Heart left ventricle (tissue), 16 donors: ENCODE measurements around the gene AGBL5. TPM values are rescaled to one million over a fixed set of nuclear protein-coding genes. Genes with fewer than 3 reads are reported as not detected.

Source experiments
- ATAC-seq, 4 donors: fragments of 200-7000 bp; cut with Tn5 transposase; one replicate each; pipeline ENCODE4 v1.9.1; 2020 to 2022; ENCODE audit warnings: moderate library complexity in 4 of 4, mild to moderate bottlenecking in 3 of 4, moderate number of reproducible peaks in 1 of 4
- DNase-seq, 5 donors: peaks; one replicate each; pipeline ENCODE4 v3.0.0-alpha.2; 2020
- H3K27ac ChIP-seq, 12 donors: fragments of 200-600 bp; sonication (generic) in 4 of 12; one replicate each; pipeline versions ENCODE4 v1.5.0 to v1.8.0; 2016 to 2022; ENCODE audit warnings: mild to moderate bottlenecking in 2 of 12
- H3K27me3 ChIP-seq, 9 donors: fragments of 200-600 bp; sonication (generic) in 2 of 9; one replicate each; pipeline versions ENCODE4 v1.5.1 to v1.8.0; 2016 to 2022; ENCODE audit warnings: mild to moderate bottlenecking in 3 of 9
- H3K36me3 ChIP-seq, 9 donors: fragments of 200-600 bp; sonication (generic) in 2 of 9; one replicate each; pipeline versions ENCODE4 v1.5.0 to v1.8.0; 2018 to 2022; ENCODE audit warnings: mild to moderate bottlenecking in 2 of 9
- H3K4me1 ChIP-seq, 12 donors: fragments of 200-600 bp; sonication (generic) in 4 of 12; one replicate each; pipeline versions ENCODE4 v1.5.0 to v1.8.0; 2016 to 2022; ENCODE audit warnings: mild to moderate bottlenecking in 3 of 12
- H3K4me3 ChIP-seq, 12 donors: fragments of 200-600 bp; sonication (generic) in 4 of 12; one replicate each; pipeline versions ENCODE4 v1.5.0 to v1.8.0; 2017 to 2022; ENCODE audit warnings: mild to moderate bottlenecking in 9 of 12, moderate library complexity in 4 of 12
- H3K9me3 ChIP-seq, 12 donors: fragments of 200-600 bp; sonication (generic) in 4 of 12; one replicate each; pipeline versions ENCODE4 v1.5.0 to v1.8.0; 2016 to 2022; ENCODE audit warnings: mild to moderate bottlenecking in 1 of 12
- CTCF ChIP-seq, 12 donors: fragments of 200-600 bp; sonication (generic) in 4 of 12; IDR thresholded peaks; one replicate each; pipeline versions ENCODE4 v1.5.0 to v1.8.0; 2018 to 2022; ENCODE audit warnings: antibody characterized with exemption in 12 of 12, mild to moderate bottlenecking in 5 of 12
- POLR2A ChIP-seq, 2 donors: fragments of 450-650 bp; IDR thresholded peaks; one replicate each; pipeline ENCODE4 v1.6.1; 2017; ENCODE audit warnings: antibody characterized with exemption in 2 of 2, mild to moderate bottlenecking in 2 of 2, moderate library complexity in 2 of 2
- WGBS, 4 donors: extraction: QIAGEN DNeasy Blood & Tissue Kit in 2 of 4; methylation state at CpG; one replicate each; pipeline versions ENCODE4 v1.1.5 to v1.1.7; 2013 to 2018; 5-methylcytosine and 5-hydroxymethylcytosine counted together
- intact Hi-C, 10 donors: fragments of 100-400 bp; cut with DNase I; formaldehyde crosslinking; loops; one replicate each; pipeline versions ENCODE4 v1.11.1 to v1.14.2; 2022
- polyA plus RNA-seq, 2 donors: library from polyadenylated mRNA; stranded (reverse); fragments of 200-250 nt; gene quantifications; one replicate each; pipeline ENCODE4 v1.2.3, GENCODE V29; 2013
- total RNA-seq, 9 donors: library from RNA; depleted of rRNA in 2 of 9; stranded (reverse); fragments of >200 nt in 2 of 9; fragmentation: NEBNext Ultra II Directional in 3 of 9; extraction: Animal tissue kit (Norgen Biotek cat#: 25700) in 3 of 9; gene quantifications; one replicate each; pipeline versions ENCODE4 v1.1.0 to v1.2.4, GENCODE V29; 2016 to 2023
- donor health status: ischemic (EF 13 %, LVEDD 7.1; RV severe dilation, severe dysfunction).
- donor health status: healthy with polysubstance abuse.
- donor health status: DM: no; HTN: yes; CAD: no.
- donor health status: DM: no; HTN: no; CAD: no.
- donor health status: ischemic (EF 25% LVEDD 6.9; RV normal size, moderate dysfunction).
- donor health status: ischemic (EF 25% LVEDD 5.7; RV mildly dilated, moderate dysfunction).
- donor health status: healthy.
- donor health status: DM: yes; HTN: yes; CAD: no.
- donor health status: ischemic (EF 35%, LVEDD 5.7; RV mildly dilated, moderate dysfunction).
- donor health status: nonischemic (EF 11% LVEDD 7.7; RV severe dilation, severe dysfunction).
- donor health status: DM: yes; HTN: yes; CAD: no.
- donor health status: PGD.
- donor health status: ischemic (EF 29% LVEDD 5.4; RV normal size, mild dysfunction).
- donor health status: nonischemic (EF 23%, LVEDD 6.1; RV moderate dilation, normal function).

The AGBL5 gene
- total and polyA plus RNA-seq, 11 donors = 4.5 to 12.5 (median 9.9) TPM

- peaks cover 3 to 60% (median 34%) of the 10 kb centered on the region in 12 donors for H3K4me1 ChIP-seq
- no peak overlapping the region for H3K4me3 ChIP-seq
- ATAC-seq (no peak), DNase-seq (peak in 1 of 5 donors; percentile 61)
- H3K36me3 ChIP-seq = peaks cover 0 to 3% (median 0%) of the 10 kb centered on the region in 9 donors
- no peaks in the 10 kb centered on the region for H3K9me3 ChIP-seq
- WGBS, 4 donors = 83 to 90% (median 89%) methylated on average over 19 to 38 of the region's 38 CpGs
- intact Hi-C loops = loop anchor here in 7 of 10 donors (2.0 to 10.0 kb wide), 4 partner anchors 31 to 120 kb away; partner anchors contain the start of genes TMEM214 (in 6 of the 7) and AGBL5 (in 2 of the 7)
- H3K27ac ChIP-seq = peak overlapping the region in 11 of 12 donors; percentile 58 to 97 (median 81)
- TF ChIP-seq POLR2A (IDR thresholded peaks at IDR 0.05) (no peak), CTCF (IDR thresholded peaks at IDR 0.05) (no peak)
- H3K27me3 ChIP-seq = no peaks in the 10 kb centered on the region
Observed at GRCh38 chr2:27081984-27082772, 30.7 kb downstream of the AGBL5 start.

- no peak overlapping the region for H3K4me3 ChIP-seq
- intact Hi-C loops = loop anchor here in 6 of 10 donors (5.0 to 10.0 kb wide), 3 partner anchors 48 to 121 kb away; partner anchors contain the start of gene TMEM214 (in 6 of the 6)
- TF ChIP-seq POLR2A (IDR thresholded peaks at IDR 0.05) = no peak
- TF ChIP-seq CTCF (IDR thresholded peaks at IDR 0.05) = no peak
- peak overlapping the region in 1 of 12 donors; percentile 97 for H3K27ac ChIP-seq
- H3K9me3 ChIP-seq = no peaks in the 10 kb centered on the region
- peaks cover 4 to 58% (median 35%) of the 10 kb centered on the region in 12 donors for H3K4me1 ChIP-seq
- peaks cover 0 to 3% (median 0%) of the 10 kb centered on the region in 9 donors for H3K36me3 ChIP-seq
- H3K27me3 ChIP-seq = no peaks in the 10 kb centered on the region
- ATAC-seq (no peak), DNase-seq (peak in 1 of 5 donors; percentile 64)
- WGBS, 4 donors = 87 to 91% (median 88%) methylated on average over 13 to 27 of the region's 27 CpGs
Observed at GRCh38 chr2:27082773-27083409, 31.4 kb downstream of the AGBL5 start.

- ATAC-seq = no peak
- intact Hi-C loops = loop anchor here in 6 of 10 donors (2.0 to 10.0 kb wide), 4 partner anchors 49 to 123 kb away; partner anchors contain the start of gene TMEM214 (in 6 of the 6)
- TF ChIP-seq CTCF (IDR thresholded peaks at IDR 0.05) = no peak
- no peak for TF ChIP-seq POLR2A (IDR thresholded peaks at IDR 0.05)
- Histone ChIP-seq H3K9me3 (no peaks in the 10 kb centered on the region), H3K4me1 (peaks cover 4 to 55% (median 34%) of the 10 kb centered on the region in 12 donors), H3K36me3 (peaks cover 0 to 3% (median 0%) of the 10 kb centered on the region in 9 donors), H3K27ac (peak overlapping the region in 1 of 12 donors; percentile 96), H3K27me3 (no peaks in the 10 kb centered on the region), H3K4me3 (no peak overlapping the region)
- WGBS, 4 donors = 87 to 91% (median 90%) methylated on average over 16 to 20 of the region's 20 CpGs
- peak in 1 of 5 donors; percentile 61 for DNase-seq
Observed at GRCh38 chr2:27083410-27084296, 32.2 kb downstream of the AGBL5 start.
